Mucosa of rectum (tissue), 2 donors: Measurements from ENCODE around the gene TNFAIP2.

Experiments used
- H3K27ac ChIP-seq, 2 donors: one replicate each; pipeline ENCODE4 v1.7.0; 2013; ENCODE audit warnings: inconsistent platforms in 2 of 2, low read depth in 2 of 2, low read length in 2 of 2
- H3K27me3 ChIP-seq, 2 donors: one replicate each; pipeline ENCODE4 v1.7.0; 2013; ENCODE audit warnings: low read length in 2 of 2; ENCODE audit not compliant: control insufficient read depth in 2 of 2, insufficient read depth in 2 of 2
- H3K36me3 ChIP-seq, 2 donors: one replicate each; pipeline ENCODE4 v1.7.0; 2013; ENCODE audit warnings: low read length in 2 of 2; ENCODE audit not compliant: control insufficient read depth in 2 of 2, insufficient read depth in 2 of 2
- H3K4me1 ChIP-seq, 2 donors: one replicate each; pipeline ENCODE4 v1.7.0; 2013; ENCODE audit warnings: low read length in 2 of 2, mild to moderate bottlenecking in 1 of 2; ENCODE audit not compliant: control insufficient read depth in 2 of 2, insufficient read depth in 2 of 2
- H3K4me3 ChIP-seq, 2 donors: one replicate each; pipeline ENCODE4 v1.7.0; 2013; ENCODE audit warnings: low read length in 2 of 2
- H3K9ac ChIP-seq, 2 donors: one replicate each; pipeline ENCODE4 v1.7.0; 2013; ENCODE audit warnings: low read length in 2 of 2, low read depth in 1 of 2, mild to moderate bottlenecking in 1 of 2
- H3K9me3 ChIP-seq, 2 donors: one replicate each; pipeline ENCODE4 v1.7.0; 2013; ENCODE audit warnings: low read length in 2 of 2; ENCODE audit not compliant: control insufficient read depth in 2 of 2
- donor health status: healthy.
- donor health status: Normal muscosa, but diverticular disease.

The TNFAIP2 gene

GRCh38 chr14:103085106-103086091, 37.9 kb upstream of the TNFAIP2 start:
- Histone ChIP-seq H3K9me3 (no peaks in the 10 kb centered on the region), H3K4me1 (no peaks in the 10 kb centered on the region), H3K36me3 (no peaks in the 10 kb centered on the region), H3K9ac (no peak overlapping the region), H3K27me3 (peaks cover 6 to 7% of the 10 kb centered on the region in 2 donors), H3K4me3 (no peak overlapping the region), H3K27ac (no peak overlapping the region)

- Histone ChIP-seq H3K36me3 (no peaks in the 10 kb centered on the region), H3K27ac (no peak overlapping the region), H3K4me3 (no peak overlapping the region), H3K9me3 (no peaks in the 10 kb centered on the region), H3K4me1 (peaks cover 3 to 7% of the 10 kb centered on the region in 2 donors), H3K9ac (no peak overlapping the region), H3K27me3 (peaks cover 6 to 7% of the 10 kb centered on the region in 2 donors)
Measured at GRCh38 chr14:103086771-103087342, 36.4 kb upstream of the TNFAIP2 start.

- H3K9ac ChIP-seq = no peak overlapping the region
- no peaks in the 10 kb centered on the region for H3K9me3 ChIP-seq
- H3K4me3 ChIP-seq = no peak overlapping the region
- peaks cover 6 to 7% of the 10 kb centered on the region in 2 donors for H3K27me3 ChIP-seq
- H3K4me1 ChIP-seq = peaks cover 5 to 10% of the 10 kb centered on the region in 2 donors
- no peak overlapping the region for H3K27ac ChIP-seq
- H3K36me3 ChIP-seq = no peaks in the 10 kb centered on the region
Measured at GRCh38 chr14:103087343-103087835, 35.9 kb upstream of the TNFAIP2 start.

GRCh38 chr14:103088921-103089320, 34.3 kb upstream of the TNFAIP2 start:
- no peaks in the 10 kb centered on the region for H3K36me3 ChIP-seq
- no peak overlapping the region for H3K4me3 ChIP-seq
- H3K9me3 ChIP-seq = no peaks in the 10 kb centered on the region
- no peak overlapping the region for H3K9ac ChIP-seq
- H3K27me3 ChIP-seq = peaks cover 3 to 5% of the 10 kb centered on the region in 2 donors
- H3K4me1 ChIP-seq = peaks cover 8 to 11% of the 10 kb centered on the region in 2 donors
- H3K27ac ChIP-seq = no peak overlapping the region

- no peaks in the 10 kb centered on the region for H3K36me3 ChIP-seq
- H3K9me3 ChIP-seq = no peaks in the 10 kb centered on the region
- peaks cover 3 to 5% of the 10 kb centered on the region in 2 donors for H3K27me3 ChIP-seq
Measured at GRCh38 chr14:103089386-103090335, 33.6 kb upstream of the TNFAIP2 start.

GRCh38 chr14:103090481-103091020, 32.7 kb upstream of the TNFAIP2 start:
- Histone ChIP-seq H3K27ac (no peak overlapping the region), H3K36me3 (no peaks in the 10 kb centered on the region), H3K9me3 (no peaks in the 10 kb centered on the region), H3K4me1 (peaks cover 21 to 25% of the 10 kb centered on the region in 2 donors), H3K9ac (peak overlapping the region in 1 of 2 donors; percentile 69), H3K27me3 (peaks cover under 1% of the 10 kb centered on the region in 2 donors), H3K4me3 (no peak overlapping the region)

More at GRCh38 chr14:103089386-103090335, 33.6 kb upstream of the TNFAIP2 start:
- no peak overlapping the region for H3K4me3 ChIP-seq
- H3K27ac ChIP-seq = no peak overlapping the region
- no peak overlapping the region for H3K9ac ChIP-seq
- peaks cover 12 to 16% of the 10 kb centered on the region in 2 donors for H3K4me1 ChIP-seq

GRCh38 chr14:103091041-103091882, 32.0 kb upstream of the TNFAIP2 start:
- Histone ChIP-seq H3K9me3 (no peaks in the 10 kb centered on the region), H3K4me1 (peaks cover 22 to 32% of the 10 kb centered on the region in 2 donors), H3K9ac (peak overlapping the region; percentile 1 to 69), H3K27ac (no peak overlapping the region), H3K36me3 (no peaks in the 10 kb centered on the region), H3K4me3 (peak overlapping the region; percentile 54), H3K27me3 (no peaks in the 10 kb centered on the region)

GRCh38 chr14:103091883-103092222, 31.4 kb upstream of the TNFAIP2 start:
- Histone ChIP-seq H3K36me3 (no peaks in the 10 kb centered on the region), H3K9ac (peak overlapping the region in 1 of 2 donors; percentile 69), H3K9me3 (no peaks in the 10 kb centered on the region), H3K27ac (no peak overlapping the region), H3K27me3 (no peaks in the 10 kb centered on the region), H3K4me3 (peak overlapping the region; percentile 54), H3K4me1 (peaks cover 22 to 32% of the 10 kb centered on the region in 2 donors)
